Hematopoietic multipotent progenitor cell treated with erythropoietin and hydrocortisone succinate and interleukin-3 and kit ligand, for 17 days (in vitro differentiated cells): ENCODE measurements around the gene PCDHGA2.
"Not testable (repeated sequence)": the region's sequence is repeated elsewhere in the genome, so short reads cannot be mapped to it uniquely, and the experiment has no call there.

Source experiments
- DNase-seq: peaks from one replicate; pipeline ENCODE4 v3.0.0-alpha.2; 2015; ENCODE audit warnings: low spot score

The PCDHGA2 gene

DNA sequence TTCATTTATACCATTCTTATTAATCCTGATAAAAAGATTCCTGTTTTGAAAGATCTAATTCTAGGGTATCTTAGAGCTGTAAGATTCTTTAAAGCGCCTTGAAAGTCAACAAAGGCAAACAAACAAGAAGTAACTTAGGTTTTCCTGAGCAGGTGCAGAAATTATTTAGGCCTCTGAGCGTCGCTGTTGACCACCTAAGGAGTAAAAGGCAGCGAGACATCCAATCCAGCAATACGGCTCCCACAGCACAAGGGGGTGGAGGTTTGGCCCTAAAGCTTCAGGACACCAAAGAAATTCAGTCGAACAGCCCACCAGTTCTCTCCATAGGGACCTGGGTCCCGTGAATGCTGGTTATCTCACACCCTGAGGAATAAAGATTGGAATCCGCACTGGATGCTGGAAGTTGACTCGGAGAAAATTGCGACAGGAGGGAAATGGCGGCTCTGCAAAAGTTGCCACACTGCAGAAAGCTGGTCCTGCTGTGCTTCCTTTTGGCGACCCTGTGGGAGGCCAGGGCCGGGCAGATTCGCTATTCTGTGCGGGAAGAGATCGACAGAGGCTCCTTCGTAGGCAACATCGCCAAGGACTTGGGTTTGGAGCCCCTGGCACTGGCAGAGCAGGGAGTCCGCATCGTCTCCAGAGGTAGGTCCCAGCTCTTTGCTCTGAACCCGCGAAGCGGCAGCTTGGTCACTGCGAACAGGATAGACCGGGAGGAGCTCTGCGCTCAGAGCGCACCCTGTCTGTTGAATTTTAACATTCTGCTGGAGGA lies at the start of gene PCDHGA2:
PCDHGA2 (plus strand) TSS at position 223 of the 769 bp plus-strand sequence.
- DNase-seq: no peak

DNA sequence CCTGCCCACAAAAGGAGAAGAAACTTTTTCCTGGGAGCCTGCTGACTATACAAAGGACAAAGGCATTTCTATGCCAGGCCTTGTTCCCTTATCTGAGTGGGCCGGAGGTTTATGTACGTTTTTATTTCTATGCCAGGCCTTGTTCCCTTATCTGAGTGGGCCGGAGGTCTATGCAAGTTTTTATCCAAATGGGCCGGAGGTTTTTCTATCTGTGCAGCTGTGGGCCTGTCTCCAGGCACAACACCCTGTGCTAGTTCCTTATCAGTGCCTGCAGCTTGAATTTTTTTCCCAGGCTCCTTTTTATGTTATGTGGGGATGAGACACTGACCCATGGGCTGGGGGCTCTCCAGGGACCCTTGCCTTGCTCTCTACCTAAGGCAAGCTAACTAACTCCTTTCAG lies 40.2 kb upstream of the PCDHGA2 start:
- no peak for DNase-seq

DNA sequence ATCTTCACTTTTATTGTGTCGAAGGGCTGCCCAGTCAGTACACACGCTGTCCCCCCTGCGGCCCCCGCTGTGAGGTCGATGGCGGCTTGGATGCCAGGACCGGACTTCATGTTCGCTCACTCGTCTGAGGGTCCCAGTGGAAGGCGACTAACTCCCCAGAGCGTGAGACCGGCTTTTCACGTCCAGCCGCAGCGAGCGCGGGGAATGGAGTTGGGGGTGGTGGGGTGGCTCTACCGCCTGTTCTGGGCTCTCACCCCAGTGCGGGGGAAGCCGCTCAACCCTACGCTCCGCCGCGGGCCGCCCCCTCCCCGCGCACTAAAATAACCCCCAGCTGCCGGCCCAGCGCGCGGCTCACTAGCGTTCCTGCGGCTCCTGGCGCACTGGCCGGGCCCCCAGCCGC lies 34.8 kb upstream of the PCDHGA2 start, which contains the start of gene SLC25A2:
SLC25A2 (minus strand) TSS at position 294 of the 400 bp plus-strand sequence; CDS start at position 110, 184 bp downstream.
- no peak for DNase-seq

DNA sequence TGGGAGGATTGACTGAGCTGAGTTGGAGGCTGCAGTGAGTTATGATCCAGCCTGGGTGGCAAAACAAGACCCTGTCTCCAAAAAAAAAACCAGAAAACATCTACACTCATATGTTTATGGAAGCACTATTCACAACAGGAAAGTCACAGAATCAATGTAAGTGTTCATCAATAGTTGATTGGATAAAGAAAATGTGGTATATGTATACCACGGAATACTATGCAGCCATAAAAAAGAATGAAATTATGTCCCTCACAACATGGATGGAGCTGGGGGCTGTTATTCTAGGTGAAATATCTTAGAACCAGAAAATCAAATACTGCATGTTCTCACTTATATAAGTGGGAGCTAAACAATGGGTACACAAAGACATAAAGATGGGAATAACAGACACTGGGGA lies 31.9 kb upstream of the PCDHGA2 start:
- no peak for DNase-seq

DNA sequence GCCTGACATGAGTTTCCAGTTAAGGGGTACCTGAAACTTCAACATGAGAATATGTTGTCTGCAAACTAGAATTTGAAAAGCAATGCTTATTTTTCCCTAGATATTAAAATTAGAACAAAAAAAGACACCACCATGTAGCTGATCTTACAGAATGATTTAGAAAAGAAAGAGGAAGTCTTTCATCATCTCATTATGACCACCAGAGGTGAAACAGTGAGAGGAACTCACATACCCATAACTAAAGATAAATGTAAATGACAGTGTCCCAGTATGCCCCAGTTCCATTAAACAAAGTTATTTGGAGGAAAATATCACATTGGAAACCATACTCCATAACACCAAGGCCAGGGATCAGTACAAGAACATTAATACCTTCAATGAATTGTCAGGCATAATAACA lies 24.8 kb upstream of the PCDHGA2 start:
- no peak for DNase-seq

DNA sequence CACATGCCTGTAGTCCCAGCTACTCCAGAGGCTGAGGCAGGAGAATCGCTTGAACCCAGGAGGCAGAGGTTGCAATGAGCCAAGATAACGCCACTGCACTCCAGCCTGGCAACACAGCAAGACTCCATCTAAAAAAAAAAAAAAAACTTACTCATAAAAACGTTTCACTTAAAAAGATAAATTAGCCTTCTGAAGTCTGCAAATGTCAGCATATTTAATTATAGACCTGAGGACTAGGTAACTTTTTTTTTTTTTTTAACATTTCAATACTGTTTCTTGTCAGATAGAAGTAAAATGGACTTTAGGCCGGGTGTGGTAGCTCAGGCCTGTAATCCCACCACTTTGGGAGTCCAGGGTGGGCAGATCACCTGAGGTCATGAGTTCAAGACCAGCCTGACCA lies 21.6 kb upstream of the PCDHGA2 start:
- DNase-seq: not testable (repeated sequence)

DNA sequence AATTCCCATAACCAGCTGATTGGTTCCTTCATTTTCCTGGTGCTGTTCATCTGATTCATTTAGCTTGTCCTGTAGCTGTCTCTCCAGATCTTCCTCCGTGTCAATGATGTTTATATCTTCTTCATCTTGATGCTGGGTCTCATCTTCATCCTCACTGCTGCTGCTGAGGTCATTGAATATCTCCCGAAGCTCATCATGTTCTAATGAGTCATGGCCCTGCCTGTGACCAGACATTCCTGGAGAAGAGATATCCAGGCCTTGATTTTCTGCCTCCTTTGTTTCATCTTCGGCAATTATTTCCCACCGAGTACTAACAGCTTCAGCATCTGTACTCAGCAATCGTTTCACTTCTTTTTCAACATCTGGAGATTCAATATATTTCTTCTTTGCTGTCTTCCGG lies 19.4 kb upstream of the PCDHGA2 start:
- no peak for DNase-seq

DNA sequence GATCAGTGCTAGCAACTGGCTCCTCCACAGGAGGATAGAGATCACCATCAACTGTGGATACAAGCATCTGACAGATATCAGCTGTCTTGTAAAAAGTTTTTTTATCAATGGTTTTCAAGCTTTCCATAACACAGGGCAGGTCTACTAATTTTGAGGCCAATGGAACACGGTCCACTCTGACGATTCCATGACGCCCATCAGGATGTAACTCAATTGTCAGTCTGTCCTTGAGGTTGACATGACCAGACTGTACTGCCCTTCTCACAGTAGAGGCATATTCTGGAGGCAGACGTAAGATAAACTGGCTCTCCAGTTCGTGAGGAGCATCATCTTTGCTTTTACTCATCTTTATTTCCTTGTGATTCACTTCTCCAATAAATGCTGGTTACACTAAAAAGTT lies 18.9 kb upstream of the PCDHGA2 start:
- no peak for DNase-seq

DNA sequence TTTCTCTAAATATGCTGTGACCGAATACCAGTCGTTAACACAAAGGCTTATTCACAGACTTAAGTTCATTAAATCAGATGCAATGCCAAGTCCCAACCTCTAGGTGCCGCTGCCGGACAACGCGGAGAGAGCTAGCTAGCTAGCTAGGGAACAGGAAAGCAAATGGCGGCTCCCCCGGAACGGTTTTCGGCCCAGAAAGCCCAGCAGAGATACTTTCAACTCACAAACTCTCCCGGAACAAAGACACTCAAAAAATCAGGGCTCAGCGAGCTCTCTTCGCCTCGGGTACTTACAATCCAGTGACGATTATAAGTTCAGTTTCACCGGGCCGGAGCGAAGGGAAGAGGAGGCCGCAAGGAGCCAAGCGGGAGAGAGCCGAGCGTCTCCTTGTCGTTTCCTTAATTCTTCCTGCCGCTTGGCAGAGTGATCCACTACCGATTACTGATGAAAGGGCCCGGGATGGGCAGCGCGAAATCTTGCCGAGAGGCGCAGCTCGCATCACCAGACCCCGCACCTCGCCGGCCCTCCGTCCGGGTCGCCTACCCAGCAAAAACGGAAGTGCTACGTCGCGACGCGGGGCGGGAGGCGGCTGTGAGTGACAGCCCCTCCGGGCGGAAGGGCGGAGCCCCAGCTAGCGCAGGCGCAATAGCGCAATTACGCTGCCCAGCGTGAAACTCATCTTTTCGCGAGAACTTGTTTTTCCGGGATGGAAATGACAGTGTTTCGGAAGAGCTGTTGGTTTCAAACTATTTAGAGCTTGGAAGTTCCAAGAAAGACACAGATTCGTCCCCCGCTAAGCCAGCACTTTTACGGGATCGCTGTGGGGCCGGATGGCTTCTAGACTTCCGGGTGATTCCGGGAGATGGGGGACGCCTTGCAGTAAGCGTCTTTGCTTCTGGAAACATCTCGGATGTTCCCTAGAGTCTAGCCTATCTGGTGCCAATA lies 18.1 kb upstream of the PCDHGA2 start, which contains the start of gene TAF7:
TAF7 (minus strand) TSS at position 560 of the 945 bp plus-strand sequence. CDS start 740 bp downstream, outside the sequence.
- peak; percentile 92 for DNase-seq

DNA sequence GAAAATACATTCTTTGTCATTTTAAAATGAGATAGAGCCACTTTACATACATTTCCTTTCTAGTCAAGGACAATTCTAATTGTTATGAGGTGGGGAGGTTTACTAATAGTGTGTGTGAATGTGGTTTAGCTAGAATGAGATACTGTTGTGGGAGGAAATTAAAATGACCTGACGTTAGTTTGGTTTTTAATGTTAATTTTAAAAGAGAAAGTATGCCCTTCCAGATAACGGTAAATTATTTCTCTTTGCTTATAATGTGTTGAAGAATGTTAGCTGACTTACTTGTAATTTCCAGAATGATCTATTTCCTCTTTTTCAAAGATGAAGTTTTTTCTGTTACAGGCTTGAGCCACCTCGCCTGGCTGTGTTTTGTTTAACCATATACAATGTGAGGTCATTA lies 16.3 kb upstream of the PCDHGA2 start:
- DNase-seq: no peak

DNA sequence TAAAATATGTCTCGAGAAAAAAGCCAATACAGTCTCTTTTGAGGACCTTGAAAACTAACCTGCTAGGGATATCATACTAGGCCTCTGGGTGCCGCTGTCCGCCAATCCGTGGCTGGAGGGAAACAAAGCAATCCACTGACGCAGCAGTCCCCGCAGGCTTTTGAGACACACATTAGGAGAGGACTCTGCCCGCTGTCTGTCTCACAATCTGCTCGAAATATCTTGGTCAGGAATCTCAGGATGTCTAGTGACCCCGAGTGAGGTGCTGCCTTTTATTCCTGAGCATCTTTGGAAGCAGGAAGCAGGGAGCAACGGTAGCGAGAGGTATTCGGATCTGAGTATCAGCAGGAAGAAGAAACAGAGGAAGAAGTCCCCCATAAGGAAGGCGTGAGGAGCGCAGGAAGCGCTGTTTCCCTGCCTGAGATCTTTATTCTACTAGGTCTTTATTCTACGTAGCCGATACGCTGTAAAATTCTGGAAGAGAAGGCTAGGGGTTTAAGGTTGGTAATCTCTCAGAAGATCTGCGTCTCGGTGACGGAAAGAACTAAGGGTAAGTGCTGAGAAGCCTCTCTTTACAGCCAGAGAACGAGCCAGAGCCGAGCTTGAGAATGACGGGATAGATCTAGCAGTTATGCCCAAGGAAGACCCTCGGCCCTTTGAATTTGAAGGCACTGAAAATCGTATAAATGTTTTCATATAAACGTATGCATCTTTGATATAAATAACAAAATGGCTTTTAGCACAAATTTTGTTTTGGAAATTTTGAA lies 12.3 kb upstream of the PCDHGA2 start:
- no peak for DNase-seq

DNA sequence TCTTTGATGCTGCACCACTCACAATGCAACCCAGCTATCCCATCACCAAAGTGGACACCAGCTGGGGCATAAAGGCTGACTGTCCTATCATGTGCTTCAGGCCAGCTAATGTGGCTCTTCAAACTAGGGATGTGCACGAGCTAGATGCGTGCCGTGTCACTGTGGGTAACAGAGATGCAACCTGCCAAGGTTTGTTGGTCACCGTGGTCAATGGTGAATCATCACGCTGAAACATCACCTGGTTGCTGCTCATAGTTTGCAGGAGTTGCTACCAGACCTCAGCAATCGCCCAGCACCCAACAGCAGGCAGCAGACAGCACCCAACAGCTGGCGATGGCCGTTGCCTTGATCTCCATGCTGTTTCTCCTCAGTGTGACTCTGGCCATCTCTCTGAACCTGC lies 10.3 kb upstream of the PCDHGA2 start:
- no peak for DNase-seq

DNA sequence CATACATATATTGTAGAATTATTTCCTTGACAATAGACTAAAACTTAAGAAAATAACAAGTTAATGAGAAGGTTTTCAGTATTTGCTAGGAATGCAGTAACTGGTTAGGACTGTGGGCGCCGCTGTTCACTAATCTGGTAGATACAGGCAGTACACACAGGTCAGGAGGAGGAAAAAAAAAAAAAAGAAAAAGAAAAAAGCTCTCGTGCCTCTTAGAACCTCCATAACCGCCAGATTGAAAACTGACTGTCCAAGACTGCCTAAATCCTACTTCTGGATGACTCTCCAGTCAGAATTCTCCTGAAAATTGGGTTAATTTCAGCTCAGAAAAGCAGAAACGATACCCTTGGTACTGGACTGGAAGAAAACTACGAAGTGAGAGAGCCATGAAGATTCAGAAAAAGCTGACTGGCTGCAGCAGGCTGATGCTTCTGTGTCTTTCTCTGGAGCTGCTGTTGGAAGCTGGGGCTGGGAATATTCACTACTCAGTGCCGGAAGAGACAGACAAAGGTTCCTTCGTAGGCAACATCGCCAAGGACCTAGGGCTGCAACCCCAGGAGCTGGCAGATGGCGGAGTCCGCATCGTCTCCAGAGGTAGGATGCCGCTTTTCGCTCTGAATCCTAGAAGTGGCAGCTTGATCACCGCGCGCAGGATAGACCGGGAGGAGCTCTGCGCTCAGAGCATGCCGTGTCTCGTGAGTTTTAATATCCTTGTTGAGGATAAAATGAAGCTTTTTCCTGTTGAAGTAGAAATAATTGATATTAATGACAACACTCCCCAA lies 8.1 kb upstream of the PCDHGA2 start, which contains the start of gene PCDHGA1:
PCDHGA1 (plus strand) TSS at position 216 of the 782 bp plus-strand sequence.
- no peak for DNase-seq

DNA sequence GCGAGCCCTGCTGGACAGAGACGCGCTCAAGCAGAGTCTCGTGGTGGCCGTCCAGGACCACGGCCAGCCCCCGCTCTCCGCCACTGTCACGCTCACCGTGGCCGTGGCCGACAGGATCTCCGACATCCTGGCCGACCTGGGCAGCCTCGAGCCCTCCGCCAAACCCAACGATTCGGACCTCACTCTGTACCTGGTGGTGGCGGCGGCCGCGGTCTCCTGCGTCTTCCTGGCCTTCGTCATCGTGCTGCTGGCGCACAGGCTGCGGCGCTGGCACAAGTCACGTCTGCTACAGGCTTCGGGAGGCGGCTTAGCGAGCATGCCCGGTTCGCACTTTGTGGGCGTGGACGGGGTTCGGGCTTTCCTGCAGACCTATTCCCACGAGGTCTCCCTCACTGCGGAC lies 6.0 kb upstream of the PCDHGA2 start:
- not testable (repeated sequence) for DNase-seq

DNA sequence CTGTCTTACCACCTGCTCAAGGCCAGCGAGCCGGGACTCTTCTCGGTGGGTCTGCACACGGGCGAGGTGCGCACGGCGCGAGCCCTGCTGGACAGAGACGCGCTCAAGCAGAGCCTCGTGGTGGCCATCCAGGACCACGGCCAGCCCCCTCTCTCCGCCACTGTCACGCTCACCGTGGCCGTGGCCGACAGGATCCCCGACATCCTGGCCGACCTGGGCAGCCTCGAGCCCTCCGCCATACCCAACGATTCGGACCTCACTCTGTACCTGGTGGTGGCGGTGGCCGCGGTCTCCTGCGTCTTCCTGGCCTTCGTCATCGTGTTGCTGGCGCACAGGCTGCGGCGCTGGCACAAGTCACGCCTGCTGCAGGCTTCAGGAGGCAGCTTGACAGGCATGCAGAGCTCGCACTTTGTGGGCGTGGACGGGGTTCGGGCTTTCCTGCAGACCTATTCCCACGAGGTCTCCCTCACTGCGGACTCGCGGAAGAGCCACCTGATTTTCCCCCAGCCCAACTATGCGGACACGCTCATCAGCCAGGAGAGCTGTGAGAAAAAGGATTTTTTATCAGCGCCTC lies 2.3 kb downstream of the PCDHGA2 start:
- not testable (repeated sequence) for DNase-seq

DNA sequence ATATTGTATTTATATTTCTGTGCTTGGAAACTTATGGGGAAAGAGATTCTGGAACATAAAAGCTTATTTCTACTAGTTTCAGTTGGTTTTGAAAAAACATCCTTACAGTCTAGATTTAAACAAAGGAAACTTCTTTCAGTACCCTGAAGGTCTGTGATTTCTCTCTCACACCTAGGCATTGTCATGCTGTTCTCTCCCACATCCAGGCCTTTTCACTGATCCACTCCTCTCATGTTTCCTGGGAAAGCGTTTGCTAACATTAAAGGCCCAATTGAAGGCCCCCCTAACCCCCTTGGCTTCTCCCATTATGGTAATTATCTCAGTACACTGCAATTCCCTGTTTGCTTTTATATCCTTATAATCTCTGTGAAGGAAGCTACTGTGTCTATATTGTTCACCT lies 4.2 kb downstream of the PCDHGA2 start:
- no peak for DNase-seq

DNA sequence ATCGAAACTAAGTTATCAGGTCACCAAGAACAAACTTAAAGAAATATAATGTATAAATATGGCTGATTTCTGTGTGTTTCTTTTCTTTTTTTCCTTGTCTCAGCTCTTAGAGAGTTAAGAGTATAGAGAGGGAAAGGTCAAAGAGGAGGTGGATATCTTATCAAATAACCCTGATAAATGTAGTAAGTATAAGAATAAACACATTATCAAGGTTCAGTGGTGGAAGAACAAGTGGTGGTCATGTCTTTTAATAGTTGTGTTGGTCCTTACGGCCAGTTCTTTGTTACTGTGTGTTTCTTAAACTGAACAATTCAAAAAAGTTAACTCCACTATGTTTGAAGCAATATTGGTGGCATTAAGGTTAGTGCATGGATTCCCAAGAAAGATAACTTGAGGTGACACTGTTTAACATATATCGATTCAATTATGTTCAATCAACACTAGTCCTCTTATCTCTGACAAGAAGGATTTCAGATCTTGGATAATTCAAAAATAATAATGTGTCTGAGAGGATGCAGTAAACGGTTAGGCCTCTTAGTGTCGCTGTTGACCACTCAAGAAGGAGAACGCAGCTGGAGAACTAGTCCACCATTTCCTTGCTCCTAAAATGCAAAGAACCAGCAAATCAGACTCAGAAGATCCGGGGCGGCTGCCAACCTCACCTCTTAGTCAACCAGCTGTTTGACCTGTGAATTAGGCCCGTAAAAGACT lies 4.8 kb downstream of the PCDHGA2 start, which contains the start of gene PCDHGA3:
PCDHGA3 (plus strand) TSS at position 588 of the 711 bp plus-strand sequence. CDS start 205 bp downstream, outside the sequence.
- DNase-seq: peak; percentile 13

DNA sequence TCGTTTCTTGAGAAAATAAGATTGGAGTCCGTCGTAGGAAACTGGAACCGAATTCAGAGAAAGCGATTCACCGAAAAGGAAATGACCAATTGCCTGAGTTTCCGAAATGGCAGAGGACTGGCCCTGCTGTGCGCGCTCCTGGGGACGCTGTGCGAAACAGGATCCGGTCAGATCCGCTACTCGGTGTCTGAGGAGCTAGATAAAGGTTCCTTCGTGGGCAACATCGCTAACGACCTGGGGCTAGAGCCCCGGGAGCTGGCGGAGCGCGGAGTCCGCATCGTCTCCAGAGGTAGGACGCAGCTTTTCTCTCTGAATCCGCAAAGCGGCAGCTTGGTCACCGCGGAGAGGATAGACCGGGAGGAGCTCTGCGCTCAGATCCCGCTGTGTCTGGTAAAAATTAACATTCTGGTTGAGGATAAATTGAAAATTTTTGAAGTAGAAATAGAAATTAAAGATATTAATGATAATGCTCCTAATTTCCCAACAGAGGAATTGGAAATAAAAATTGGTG lies 5.4 kb downstream of the PCDHGA2 start:
- no peak for DNase-seq

DNA sequence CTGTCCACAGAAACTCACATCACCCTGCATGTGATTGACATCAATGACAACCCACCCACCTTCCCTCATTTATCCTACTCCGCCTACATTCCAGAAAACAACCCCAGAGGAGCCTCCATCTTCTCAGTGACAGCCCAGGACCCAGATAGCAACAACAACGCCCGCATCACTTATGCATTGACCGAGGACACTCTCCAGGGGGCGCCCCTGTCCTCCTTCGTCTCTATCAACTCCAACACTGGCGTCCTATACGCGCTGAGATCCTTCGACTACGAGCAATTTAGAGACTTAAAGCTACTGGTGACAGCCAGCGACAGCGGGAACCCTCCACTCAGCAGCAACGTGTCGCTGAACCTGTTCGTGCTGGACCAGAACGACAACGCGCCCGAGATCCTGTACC lies 6.8 kb downstream of the PCDHGA2 start:
- DNase-seq: no peak

DNA sequence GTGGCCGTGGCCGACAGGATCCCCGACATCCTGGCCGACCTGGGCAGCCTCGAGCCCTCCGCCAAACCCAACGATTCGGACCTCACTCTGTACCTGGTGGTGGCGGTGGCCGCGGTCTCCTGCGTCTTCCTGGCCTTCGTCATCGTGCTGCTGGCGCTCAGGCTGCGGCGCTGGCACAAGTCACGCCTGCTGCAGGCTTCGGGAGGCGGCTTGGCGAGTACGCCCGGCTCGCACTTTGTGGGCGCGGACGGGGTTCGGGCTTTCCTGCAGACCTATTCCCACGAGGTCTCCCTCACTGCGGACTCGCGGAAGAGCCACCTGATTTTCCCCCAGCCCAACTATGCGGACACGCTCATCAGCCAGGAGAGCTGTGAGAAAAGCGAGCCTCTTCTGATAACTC lies 7.5 kb downstream of the PCDHGA2 start:
- not testable (repeated sequence) for DNase-seq
